OCI-LY1 (cell line): ENCODE measurements around the gene CHD5.

Experiments
- EZH2 ChIP-seq: fragments of 200-600 bp; sonication (generic), shearing (Covaris generic); IDR thresholded peaks from 2 replicates; pipeline ENCODE4 v1.8.0; 2017; ENCODE audit warnings: borderline replicate concordance, mixed run types, mild to moderate bottlenecking, antibody characterized with exemption, low read length, moderate library complexity, mixed read lengths
- TF ChIP-seq, protein P1 (sequence below): fragments of 200-600 bp; sonication (generic), shearing (Covaris generic); IDR thresholded peaks from 2 replicates; pipeline ENCODE4 v1.5.1; 2017; ENCODE audit warnings: mild to moderate bottlenecking, antibody characterized with exemption, low read length, moderate library complexity, mixed read lengths

DNA sequence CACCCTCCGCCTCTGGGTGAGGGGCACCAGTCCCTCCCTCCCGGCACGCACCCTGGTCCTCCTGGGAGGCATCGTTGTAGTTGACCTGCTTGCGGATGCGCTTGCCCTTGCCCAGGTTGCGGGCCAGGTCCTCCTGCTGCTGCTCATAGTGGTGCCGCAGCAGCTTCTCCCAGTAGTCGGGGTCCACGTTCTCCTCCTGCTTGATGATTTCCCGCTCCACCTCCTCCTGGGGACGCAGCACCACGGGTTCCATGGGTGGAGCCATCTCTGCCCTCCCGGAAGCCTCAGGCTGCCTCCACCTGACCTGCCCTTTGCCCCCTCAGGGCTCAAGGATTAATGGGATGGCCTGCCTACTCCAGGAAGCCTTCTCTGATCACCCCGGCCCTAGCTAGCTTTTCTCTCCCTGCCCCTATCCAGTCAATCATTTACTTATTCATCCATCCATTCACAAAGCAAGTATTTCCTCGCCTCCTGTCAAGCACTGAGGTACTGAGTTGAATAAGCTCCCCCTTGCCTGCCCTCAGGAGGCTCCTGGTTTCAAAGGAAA lies 53.5 kb downstream of the CHD5 start:
- TF ChIP-seq, protein P1, sequence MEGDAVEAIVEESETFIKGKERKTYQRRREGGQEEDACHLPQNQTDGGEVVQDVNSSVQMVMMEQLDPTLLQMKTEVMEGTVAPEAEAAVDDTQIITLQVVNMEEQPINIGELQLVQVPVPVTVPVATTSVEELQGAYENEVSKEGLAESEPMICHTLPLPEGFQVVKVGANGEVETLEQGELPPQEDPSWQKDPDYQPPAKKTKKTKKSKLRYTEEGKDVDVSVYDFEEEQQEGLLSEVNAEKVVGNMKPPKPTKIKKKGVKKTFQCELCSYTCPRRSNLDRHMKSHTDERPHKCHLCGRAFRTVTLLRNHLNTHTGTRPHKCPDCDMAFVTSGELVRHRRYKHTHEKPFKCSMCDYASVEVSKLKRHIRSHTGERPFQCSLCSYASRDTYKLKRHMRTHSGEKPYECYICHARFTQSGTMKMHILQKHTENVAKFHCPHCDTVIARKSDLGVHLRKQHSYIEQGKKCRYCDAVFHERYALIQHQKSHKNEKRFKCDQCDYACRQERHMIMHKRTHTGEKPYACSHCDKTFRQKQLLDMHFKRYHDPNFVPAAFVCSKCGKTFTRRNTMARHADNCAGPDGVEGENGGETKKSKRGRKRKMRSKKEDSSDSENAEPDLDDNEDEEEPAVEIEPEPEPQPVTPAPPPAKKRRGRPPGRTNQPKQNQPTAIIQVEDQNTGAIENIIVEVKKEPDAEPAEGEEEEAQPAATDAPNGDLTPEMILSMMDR = no peak
- TF ChIP-seq EZH2 = no peak
